GM21390 (cell line): ENCODE results near the gene OR4M1.
"Not testable (repeated sequence)": the region's sequence is repeated elsewhere in the genome, so short reads cannot be mapped to it uniquely, and the experiment has no call there.

Experiments
- ATAC-seq: cut with Tn5 transposase; IDR thresholded peaks from one replicate; pipeline ENCODE4 v1.9.1; 2021; ENCODE audit not compliant: unreplicated experiment

The OR4M1 gene, protein sequence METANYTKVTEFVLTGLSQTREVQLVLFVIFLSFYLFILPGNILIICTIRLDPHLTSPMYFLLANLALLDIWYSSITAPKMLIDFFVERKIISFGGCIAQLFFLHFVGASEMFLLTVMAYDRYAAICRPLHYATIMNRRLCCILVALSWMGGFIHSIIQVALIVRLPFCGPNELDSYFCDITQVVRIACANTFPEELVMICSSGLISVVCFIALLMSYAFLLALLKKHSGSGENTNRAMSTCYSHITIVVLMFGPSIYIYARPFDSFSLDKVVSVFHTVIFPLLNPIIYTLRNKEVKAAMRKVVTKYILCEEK

DNA sequence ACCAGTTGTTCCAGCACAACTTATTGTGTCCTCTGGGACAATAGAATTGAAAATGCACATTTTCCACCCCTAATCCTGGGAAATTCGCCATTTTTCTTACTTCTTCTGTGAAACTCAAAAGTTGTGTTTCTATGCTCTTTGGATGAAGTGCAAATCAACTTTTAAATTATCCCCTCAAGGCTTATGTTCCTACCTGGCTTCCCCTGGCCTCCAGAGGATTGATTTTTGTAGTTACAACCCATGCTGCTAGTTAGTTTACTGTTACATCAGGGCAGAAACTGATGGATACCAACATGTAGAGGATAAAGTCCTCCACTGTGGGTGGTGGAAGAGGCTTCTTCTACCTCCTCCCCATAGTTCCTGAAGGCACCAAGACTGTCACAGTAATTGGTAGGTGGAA is at the start of gene OR4M1:
TSS of gene OR4M1 (plus strand) at position 301 of the 400 bp plus-strand sequence. CDS start 6,819 bp downstream, outside the sequence.
- not testable (repeated sequence) for ATAC-seq

DNA sequence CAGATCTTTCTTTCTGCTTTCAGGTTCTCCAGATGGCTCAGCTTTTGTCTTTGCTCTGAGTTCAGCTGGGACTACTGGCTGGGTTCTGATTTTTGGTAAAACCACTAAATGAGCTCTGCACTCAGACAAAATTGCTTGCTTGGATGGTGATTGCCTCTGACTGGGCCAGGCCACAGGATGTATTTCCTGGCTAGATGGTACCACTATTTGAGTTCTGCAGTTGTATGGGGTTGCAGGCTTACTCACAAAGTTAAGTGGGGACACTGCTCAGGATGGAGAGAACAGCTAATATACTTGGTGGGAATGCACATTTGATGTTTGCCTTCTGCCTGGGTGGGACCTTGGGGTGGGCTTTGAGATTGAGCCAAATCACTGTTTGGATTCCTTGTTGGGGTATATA is 43.9 kb upstream of the OR4M1 start:
- ATAC-seq = no peak

DNA sequence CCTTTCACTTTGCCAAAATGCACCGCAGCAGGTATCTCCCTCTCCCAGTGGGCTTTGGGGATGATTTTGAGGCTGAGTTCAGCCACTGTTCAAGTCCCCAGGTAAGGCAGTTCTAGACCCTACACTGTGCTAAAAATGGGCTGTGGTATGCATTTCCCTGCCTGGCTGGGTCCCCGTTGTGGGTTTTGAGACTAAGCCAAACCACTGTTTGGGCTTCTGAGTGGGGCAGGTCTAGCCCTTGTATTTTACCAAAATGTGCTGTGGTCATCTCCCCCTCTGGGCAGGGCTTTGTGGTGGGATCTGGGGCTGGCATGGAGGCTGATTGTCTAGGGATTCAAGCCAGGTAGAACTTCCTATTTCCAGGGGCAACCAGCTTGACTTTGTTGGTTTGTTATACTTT is 43.5 kb upstream of the OR4M1 start:
- no peak for ATAC-seq

DNA sequence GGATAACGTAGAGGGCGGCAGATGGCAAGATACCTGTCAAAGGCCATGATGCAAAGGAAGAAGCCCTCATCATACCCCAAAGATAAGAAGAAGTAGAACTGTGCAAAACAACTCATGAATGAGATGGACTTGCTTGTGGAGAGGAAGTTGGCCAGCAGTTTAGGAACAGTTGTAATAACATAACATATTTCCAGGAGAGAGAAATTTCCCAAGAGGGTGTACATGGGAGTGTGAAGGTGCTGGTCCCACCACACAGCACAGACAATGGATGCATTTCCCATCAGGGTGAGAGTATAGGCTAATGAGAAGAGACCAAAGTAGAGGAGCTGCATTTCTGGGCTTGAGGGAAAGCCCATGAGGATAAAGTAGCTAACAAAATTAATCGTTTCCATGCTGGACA is 39.4 kb upstream of the OR4M1 start:
- not testable (repeated sequence) for ATAC-seq

DNA sequence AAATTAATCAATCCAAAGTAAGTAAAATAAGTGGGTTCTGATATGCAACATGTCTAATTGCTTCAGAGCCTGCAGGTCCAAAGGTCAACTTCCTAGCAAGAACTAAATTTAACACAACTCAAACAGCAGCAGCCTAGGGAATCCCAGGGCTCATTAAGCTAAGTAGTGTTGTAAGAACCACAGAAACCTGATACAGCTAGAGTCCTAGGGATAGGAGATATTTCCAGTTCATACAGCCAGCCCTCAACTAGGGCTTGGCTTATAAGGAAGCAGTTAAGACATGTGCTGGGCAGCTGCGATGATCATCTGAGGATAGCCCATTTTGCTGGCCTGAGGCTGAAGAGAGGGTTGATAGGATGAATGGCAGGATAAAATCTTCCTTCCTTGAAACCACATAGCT is 30.0 kb upstream of the OR4M1 start, which contains the start of gene OR4Q3:
TSS of gene OR4Q3 (plus strand) at position 316 of the 400 bp plus-strand sequence.
- ATAC-seq = no peak

DNA sequence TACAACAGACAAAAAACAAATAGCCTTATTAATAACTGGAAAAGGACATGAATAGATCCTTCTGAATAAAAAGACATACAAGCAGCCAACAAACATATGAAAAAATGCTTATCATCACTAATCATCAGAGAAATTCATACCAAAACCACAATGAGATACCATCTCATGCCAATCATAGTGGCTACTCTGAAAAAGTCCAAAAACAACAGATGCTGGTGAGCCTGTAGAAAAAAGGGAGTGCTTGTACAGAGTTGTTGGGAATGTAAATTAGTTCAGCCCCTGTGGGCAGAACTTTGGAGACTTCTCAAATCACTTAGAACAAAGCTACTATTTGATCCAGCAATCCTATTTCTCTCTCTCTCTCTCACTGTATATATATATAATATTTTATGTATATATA is 21.0 kb upstream of the OR4M1 start:
- not testable (repeated sequence) for ATAC-seq

DNA sequence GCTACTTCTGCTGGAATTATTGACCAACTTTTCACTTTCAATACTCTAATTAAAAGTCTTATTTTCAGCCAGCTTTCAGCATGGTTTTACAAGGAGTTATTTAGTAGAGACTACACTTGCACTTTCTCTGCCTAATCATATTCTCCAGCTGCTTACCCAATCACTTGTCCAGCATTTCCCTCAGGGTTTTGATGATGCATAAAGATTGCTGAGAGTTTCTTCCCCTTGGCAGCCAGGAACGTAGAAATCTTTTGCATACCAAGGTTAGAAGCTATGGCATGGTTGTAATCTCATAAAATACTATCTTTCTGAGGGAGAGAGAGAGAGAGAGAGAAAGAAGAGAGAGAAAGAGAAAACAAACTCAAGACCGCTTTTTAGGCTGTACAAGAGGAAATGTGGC is 19.1 kb upstream of the OR4M1 start:
- no peak for ATAC-seq

DNA sequence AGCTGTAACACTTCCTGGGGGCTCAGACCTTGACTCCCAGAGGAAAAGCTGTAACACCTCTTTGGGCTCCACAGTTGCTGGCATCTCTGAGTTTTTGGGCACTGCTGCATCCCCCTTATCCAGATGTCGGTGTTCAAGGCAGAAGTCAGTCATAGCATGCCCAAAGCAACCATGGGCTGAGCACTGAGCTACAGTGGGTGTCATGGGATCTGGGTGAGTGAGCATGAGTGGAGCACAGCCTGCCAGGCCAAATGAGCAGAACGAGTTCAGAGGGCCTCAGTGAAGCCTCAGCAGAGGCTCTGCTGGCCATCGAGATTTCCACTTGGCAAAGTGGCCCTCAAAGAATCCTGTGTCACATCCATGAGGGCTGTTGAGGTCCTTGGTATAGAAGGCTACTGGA is 1.8 kb upstream of the OR4M1 start:
- not testable (repeated sequence) for ATAC-seq

DNA sequence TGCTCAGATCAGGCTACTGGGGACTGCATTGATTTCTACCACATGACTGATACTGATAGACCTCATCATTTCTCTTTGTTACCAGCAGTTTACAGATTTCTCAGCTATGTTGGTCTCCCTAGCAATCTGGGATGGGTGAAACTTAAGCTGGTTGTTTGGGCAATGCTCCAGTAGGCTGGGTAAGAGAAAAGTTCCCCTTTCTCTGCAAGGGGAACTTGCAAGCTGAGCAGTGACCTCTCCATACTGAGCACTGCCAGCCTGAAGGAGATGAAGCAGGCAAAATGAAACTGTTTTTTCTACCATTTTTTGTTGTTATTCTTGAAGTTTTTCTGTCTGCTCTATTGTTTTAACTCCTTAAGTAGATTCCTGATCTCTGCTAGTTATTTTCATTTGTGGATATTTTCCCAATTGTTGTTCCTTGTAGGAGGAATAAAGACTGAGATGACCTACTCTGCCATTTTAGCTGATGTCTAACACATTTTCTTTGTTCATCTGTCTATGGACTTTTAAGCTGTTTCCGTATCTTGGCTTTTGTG is 1.3 kb upstream of the OR4M1 start:
- no peak for ATAC-seq

DNA sequence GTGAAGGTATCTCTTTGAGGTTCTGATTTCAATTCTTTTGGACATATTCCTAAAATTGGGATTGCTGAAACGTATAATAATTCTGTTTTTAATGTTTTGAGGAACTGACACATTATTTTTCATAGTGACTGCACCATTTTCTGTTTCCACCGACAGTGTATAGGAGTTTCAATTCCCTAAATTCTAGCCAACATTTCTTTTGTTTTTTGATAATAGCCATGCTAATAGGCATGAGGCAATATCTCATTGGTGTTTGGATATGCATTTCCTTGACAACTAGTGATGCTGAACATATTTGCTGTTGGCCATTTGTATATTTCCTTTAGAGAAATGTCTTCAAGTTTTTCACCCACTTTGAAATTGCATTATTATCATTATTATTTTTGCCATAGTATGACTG is 850 bp upstream of the OR4M1 start:
- not testable (repeated sequence) for ATAC-seq

DNA sequence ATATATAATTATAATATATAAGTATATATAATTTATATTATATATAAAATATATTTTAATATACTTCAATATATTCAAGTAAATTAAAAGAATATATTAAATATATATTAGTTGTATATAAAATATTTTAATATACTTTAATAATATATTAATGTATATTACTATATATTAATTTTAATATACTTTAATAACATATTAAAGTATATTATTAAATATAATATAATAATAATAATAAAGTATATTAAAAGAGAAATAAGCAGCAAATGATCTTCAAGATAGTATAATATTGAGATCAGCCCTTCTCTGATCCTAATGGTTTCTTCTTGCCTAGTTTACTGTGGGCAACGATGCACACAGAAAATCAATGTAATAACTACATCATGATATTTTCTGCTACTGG is 2.3 kb downstream of the OR4M1 start:
- no peak for ATAC-seq

DNA sequence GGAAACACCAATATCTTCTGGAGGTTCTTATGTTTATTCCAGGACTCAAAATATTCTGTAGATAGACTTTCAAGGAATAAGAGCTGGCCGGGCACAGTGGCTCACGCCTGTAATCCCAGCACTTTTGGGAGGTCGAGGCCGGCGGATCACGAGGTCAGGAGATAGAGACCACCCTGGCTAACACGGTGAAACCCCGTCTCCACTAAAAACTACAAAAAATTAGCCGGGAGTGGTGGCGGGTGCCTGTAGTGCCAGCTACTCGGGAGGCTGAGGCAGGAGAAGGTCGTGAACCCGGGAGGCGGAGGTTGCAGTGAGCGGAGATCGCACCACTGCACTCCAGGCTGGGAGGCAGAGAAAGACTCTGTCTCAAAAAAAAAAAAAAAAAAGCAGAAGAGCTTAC is 12.5 kb downstream of the OR4M1 start:
- ATAC-seq = not testable (repeated sequence)

DNA sequence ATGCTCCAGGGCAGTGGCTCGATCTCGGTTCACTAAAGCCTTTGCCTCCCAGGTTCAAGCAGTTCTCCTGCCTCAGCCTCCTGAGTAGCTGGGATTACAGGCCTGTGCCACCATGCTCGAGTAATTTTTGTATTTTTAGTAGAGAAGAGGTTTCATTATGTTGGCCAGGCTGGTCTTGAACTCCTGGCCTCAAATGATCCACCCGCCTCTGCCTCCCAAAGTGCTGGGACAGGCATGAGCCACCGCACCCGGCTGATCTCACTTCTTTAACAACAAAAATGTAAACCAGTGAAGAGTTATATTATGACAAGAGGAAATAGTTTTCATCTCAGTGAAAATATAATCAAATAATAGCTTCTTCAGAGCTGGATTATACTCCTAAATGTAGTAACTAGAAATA is 14.0 kb downstream of the OR4M1 start:
- ATAC-seq = not testable (repeated sequence)

DNA sequence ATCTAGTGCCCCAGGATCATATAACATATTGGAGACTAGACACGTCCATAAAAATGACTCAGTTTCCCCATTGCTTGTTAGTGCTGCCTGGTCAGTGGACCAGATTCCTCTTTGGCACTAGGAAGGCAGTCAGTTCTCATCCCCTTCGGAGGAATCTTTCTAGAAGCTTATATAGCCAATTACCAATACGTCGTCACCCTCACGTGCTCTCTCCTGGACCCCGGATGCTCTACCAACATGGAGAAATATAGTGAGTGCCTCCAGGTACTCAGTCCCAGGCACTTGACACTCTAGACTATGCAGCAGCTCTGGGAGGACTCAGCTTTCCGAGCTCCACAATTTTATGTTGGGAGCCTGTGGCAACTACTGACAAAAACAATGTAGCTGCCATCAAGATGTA is 14.8 kb downstream of the OR4M1 start:
- not testable (repeated sequence) for ATAC-seq

DNA sequence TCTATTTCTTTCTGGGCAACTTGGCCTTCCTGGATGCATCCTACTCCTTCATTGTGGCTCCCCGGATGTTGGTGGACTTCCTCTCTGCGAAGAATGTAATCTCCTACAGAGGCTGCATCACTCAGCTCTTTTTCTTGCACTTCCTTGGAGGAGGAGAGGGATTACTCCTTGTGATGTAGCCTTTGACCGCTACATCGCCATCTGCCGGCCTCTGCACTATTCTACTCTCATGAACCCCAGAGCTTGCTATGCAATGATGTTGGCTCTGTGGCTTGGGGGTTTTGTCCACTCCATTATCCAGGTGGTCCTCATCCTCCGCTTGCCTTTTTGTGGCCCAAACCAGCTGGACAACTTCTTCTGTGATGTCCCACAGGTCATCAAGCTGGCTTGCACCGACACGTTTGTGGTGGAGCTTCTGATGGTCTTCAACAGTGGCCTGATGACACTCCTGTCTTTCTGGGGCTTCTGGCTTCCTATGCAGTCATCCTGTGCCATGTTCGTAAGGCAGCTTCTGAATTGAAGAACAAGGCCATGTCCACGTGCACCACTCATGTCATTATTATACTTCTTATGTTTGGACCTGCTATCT is 23.3 kb downstream of the OR4M1 start:
- not testable (repeated sequence) for ATAC-seq

DNA sequence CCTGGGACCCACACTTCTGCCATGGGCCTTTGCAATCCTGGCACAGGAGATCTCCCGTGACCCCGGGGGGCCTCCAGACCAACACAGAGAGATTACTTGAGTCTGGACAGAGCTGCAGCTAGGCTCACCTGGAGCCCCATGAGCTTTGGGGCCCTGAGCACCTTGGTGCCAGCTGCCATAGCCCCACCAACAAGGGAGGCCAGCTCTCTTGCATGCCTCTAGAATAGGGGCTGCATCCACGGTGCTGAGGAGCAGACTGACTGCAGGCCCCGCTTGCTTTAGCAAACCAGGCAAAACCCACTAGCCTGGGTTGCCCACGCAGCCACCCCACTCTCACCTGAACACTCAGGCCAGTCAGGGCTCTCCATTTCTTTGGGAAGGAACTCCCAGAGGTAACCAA is 26.6 kb downstream of the OR4M1 start:
- ATAC-seq = no peak

DNA sequence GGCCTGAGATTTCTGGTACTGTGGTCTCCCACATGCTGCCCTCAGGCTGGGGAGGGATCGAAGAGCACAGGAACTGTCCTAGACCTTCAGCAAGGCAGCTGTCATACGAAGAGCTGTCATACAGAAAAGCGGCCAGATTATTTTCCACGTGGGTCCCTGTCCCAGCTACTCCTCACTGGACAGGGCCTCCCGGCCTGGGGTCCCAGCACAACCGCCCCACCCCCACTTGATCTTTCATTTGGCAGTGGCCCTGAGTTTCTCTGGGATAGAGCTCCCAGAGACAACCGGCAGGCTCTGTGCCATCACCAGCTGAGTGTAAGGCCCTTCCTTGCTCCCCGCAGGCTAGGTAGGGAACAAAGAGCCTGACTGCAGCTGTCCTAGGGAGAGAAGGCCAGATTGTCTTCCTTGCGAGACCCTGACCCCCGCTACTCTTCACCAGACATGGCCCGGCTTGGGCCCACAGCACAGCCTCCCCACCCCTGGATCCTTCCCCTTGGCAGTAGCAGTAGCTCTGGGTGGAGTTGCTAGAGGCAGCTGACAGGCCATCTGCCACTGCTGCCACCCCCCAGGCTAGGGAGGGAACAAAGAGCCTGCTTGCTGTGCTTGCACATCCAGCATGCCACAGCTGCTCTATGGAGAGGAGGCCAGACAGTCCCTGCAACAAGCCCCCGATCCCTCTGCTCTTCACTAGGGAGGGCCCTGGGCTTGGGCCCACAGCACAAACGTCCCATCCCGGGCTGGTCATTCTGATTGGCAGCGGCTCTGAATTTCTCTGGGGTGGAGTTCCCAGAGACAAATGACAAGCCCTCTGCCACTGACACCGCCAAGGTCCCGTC is 27.2 kb downstream of the OR4M1 start:
- no peak for ATAC-seq

DNA sequence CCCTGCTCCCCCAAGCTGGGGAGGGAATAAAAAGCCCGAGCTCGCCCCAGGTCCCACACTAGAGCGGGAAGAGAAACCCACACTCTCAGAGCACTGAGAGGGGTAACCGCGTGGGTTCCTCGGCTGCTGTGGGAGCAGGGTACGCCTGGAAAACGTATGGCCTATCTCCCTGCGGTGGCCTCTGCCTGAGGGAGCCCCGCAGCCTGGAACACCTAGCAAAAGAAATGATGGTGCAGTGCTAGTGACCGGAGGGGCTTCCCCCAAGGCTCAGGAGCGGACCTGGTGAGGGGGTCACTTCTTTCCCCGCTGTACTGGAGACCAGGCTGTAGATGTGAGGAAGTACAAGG is 27.8 kb downstream of the OR4M1 start:
- no peak for ATAC-seq

DNA sequence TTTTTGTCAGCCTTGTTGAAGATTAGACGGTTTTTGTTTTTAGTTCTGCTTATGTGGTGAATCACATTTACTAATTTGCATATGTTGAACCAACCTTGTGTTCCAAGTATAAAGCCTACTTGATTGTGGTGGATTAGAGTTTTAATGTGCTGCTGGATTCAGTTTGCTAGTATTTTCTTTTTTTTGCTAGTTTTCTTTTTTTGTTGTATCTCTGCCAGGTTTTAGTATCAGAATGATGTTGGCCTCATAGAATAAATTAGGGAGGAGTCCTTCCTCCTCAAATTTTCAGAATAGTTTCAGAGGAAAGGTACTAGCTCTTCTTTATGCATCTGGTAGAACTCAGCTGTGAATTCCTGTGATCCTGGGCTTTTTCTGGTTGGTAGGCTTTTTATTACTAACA is 30.2 kb downstream of the OR4M1 start, which contains the start of gene OR4N2:
TSS of gene OR4N2 (plus strand) at position 301 of the 400 bp plus-strand sequence. CDS start 23,679 bp downstream, outside the sequence.
- not testable (repeated sequence) for ATAC-seq

DNA sequence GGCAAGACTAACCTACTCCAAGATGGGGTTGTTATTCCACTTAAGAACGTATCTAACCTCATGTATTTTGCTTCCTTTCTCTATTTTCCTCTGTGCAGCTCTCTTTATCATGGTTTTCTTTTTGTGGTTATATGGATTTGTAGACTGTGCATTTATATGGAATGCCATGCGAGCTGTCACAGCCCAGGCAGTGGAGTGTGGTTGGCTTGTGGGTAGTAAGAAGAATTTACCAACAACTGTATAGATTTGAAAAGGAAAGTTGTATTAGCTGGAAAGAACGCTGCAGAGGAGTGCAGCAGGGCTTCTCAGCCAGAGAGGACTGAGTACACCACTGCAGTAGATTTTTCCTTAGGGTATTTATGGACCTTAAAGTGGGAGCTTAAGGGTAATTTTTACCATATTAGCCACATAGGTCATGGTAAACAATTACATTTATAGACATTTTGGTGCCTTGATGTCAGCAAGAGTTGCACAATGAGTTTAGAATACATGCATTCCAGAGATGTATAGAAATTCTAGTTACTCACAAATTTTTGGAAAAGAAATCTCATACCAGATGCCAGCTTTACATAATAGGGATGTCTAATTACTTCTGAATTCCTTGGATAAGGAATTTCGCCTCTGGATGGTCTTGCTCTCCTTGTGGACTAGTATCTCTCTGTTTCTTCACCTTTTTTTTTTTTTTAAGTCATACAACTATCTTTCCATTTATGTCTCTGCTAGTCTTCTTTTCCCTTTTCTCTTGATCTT is 40.0 kb downstream of the OR4M1 start:
- ATAC-seq = not testable (repeated sequence)

DNA sequence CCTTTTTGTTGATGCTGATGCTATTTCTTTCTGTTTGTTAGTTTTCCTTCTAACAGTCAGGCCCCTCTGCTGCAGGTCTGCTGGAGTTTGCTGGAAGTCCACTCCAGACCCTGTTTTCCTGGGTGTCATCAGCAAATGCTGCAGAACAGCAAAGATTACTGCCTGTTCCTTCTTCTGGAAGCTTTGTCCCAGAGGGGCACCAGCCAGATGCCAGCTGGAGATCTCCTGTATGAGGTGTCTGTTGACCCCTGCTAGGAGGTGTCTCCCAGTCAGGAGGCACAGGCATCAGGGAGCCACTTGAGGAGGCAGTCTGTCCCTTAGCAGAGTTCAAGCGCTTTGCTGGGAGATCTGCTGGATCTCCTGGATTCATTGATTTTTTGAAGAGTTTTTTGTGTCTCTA is 46.6 kb downstream of the OR4M1 start:
- ATAC-seq = not testable (repeated sequence)
